Activated naive CD4-positive, alpha-beta T cell treated with anti-CD3 and anti-CD28 coated beads for 36 hours (primary cell): ENCODE results near the gene PNLIPRP1. TPM values are rescaled to one million over a fixed set of nuclear protein-coding genes. Genes with fewer than 3 reads are reported as not detected.

ENCODE experiments used
- CTCF ChIA-PET: fragments of 350-600 bp; sonication (Branson Sonifier 250); formaldehyde crosslinking; loops from one replicate; lab custom pipeline; 2021; ENCODE audit warnings: antibody characterized with exemption; lab: Charles Lee
- DNase-seq: peaks from one replicate; pipeline ENCODE4 v3.0.0-alpha.2; 2020
- H3K27ac Mint-ChIP-seq: one replicate; pipeline ENCODE4 v1.8.0; 2021; ENCODE audit warnings: mild to moderate bottlenecking, mixed read lengths
- H3K27me3 Mint-ChIP-seq: one replicate; pipeline ENCODE4 v1.8.0; 2021; ENCODE audit warnings: low read depth, mixed read lengths
- H3K36me3 Mint-ChIP-seq: one replicate; pipeline ENCODE4 v1.8.0; 2021; ENCODE audit warnings: low read depth, mixed read lengths
- H3K4me1 Mint-ChIP-seq: one replicate; pipeline ENCODE4 v1.8.0; 2021; ENCODE audit warnings: low read depth, mixed read lengths
- H3K4me3 Mint-ChIP-seq: one replicate; pipeline ENCODE4 v1.8.0; 2021; ENCODE audit warnings: mild to moderate bottlenecking, moderate library complexity, mixed read lengths
- H3K9me3 Mint-ChIP-seq: one replicate; pipeline ENCODE4 v1.8.0; 2021; ENCODE audit warnings: mixed read lengths
- intact Hi-C: fragments of 100-400 bp; cut with micrococcal nuclease; formaldehyde crosslinking; loops from one replicate; pipeline ENCODE4 v1.15.1; 2023
- total RNA-seq, 2 experiments: library from RNA; stranded (reverse); gene quantifications; one replicate each; pipeline ENCODE4 v1.2.3, GENCODE V29; 2021

Gene PNLIPRP1
- total RNA-seq, 2 experiments from 2014 or later: not detected

- no peaks in the 10 kb centered on the region for H3K4me1 Mint-ChIP-seq
- CTCF ChIA-PET: interaction anchor here (0.5 kb wide), 1 partner anchor 573 kb away, joined by 3 read pairs; no protein-coding TSS in a partner anchor
Observed at GRCh38 chr10:116607336-116607735, 16.6 kb downstream of the PNLIPRP1 start.

GRCh38 chr10:116608686-116609594 is 18.2 kb downstream of the PNLIPRP1 start:
- peaks cover 36% of the 10 kb centered on the region for H3K27me3 Mint-ChIP-seq
- CTCF ChIA-PET: no interaction called here
- H3K9me3 Mint-ChIP-seq: no peaks in the 10 kb centered on the region
- DNase-seq: no peak
- no peaks in the 10 kb centered on the region for H3K36me3 Mint-ChIP-seq
- no peak overlapping the region for H3K4me3 Mint-ChIP-seq
- no peaks in the 10 kb centered on the region for H3K4me1 Mint-ChIP-seq
- H3K27ac Mint-ChIP-seq: no peak overlapping the region
- intact Hi-C loops: no loop called here

More at GRCh38 chr10:116607336-116607735, 16.6 kb downstream of the PNLIPRP1 start:
- Mint-ChIP-seq H3K27ac (no peak overlapping the region), H3K36me3 (no peaks in the 10 kb centered on the region), H3K9me3 (no peaks in the 10 kb centered on the region), H3K4me3 (no peak overlapping the region), H3K27me3 (peaks cover 32% of the 10 kb centered on the region)
- no peak for DNase-seq
- intact Hi-C loops: no loop called here

GRCh38 chr10:116610443-116611152 is 19.8 kb downstream of the PNLIPRP1 start:
- no peak for DNase-seq
- CTCF ChIA-PET: no interaction called here
- no peaks in the 10 kb centered on the region for H3K4me1 Mint-ChIP-seq
- no peaks in the 10 kb centered on the region for H3K36me3 Mint-ChIP-seq
- intact Hi-C loops: no loop called here
- no peaks in the 10 kb centered on the region for H3K9me3 Mint-ChIP-seq
- peaks cover 35% of the 10 kb centered on the region for H3K27me3 Mint-ChIP-seq
- no peak overlapping the region for H3K4me3 Mint-ChIP-seq
- H3K27ac Mint-ChIP-seq: no peak overlapping the region

DNA sequence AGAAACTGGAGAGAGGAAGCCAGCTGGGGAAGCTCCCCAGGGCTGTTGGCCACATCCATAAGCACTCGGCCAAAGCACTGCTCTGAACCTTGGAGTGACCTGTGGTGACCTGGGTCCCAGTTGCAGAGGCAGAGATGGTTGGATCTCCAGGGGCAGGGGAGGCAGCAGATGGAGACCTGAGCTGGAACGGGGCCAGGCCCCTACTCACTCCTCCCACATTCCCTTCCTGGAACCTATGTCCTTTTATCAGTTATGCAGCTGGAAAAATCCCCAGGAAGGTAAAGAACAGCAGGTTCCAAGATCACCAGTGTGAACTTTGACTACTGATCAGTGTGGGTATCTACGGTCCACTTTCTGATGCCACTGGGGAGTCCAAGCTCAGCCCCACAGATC is 20.4 kb downstream of the PNLIPRP1 start:
- intact Hi-C loops: no loop called here
- Mint-ChIP-seq H3K9me3 (no peaks in the 10 kb centered on the region), H3K27ac (no peak overlapping the region), H3K27me3 (peaks cover 32% of the 10 kb centered on the region), H3K36me3 (no peaks in the 10 kb centered on the region), H3K4me1 (no peaks in the 10 kb centered on the region), H3K4me3 (no peak overlapping the region)
- DNase-seq: no peak
- CTCF ChIA-PET: no interaction called here

DNA sequence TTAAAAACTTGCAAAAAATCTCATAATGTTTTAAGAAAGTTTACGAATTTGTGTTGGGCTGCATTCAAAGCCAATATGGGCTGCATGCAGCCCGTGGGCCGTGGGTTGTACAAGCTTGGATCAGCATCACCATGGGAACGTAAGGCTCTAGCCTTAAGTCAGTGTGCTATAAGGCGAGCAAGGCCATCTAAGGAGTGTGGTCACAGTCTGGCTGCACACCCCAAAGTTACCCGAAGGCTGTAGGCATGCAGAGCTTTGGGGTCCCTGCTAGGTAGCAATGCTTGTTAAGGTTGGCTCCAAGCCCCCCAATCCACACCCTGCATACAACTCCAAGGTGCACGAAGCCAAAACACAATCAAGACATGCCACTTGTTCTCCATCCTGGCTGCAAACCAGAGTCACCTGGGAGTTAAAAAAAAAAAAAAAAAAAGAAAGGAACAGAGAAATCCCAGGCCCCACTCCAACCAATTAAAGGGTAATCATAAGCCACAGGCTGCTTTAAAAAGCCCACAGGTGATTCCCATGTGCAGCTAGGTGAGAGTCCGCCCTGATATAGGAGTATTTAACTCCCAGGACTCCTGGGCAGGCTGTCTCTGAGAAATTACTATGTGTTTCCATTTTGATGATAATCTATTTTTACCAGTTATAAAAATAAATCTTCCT is 21.5 kb downstream of the PNLIPRP1 start:
- Mint-ChIP-seq H3K36me3 (no peaks in the 10 kb centered on the region), H3K27ac (no peak overlapping the region), H3K4me1 (no peaks in the 10 kb centered on the region), H3K9me3 (no peaks in the 10 kb centered on the region), H3K4me3 (no peak overlapping the region), H3K27me3 (peaks cover 32% of the 10 kb centered on the region)
- CTCF ChIA-PET: no interaction called here
- DNase-seq: no peak
- intact Hi-C loops: no loop called here

DNA sequence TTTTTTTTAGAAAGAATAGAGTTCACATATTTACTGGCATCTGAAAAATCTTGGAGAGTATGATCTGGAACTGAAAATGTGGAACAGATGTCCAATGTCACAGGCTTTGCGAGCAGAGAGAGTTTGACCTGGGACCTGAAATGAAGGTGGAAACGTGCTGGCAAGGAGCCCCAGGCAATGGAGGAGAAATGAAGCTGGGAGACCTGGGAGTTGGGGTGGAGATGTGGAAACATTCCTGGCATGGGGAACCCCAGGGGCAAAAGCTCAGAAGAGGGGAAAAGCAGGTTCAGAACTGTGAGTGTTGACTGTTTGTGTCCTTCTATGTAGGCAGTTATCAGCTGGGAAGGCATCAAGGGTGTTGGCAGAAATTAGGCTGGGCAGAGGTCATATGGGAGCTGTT is 22.7 kb downstream of the PNLIPRP1 start:
- DNase-seq: no peak
- Mint-ChIP-seq H3K4me3 (no peak overlapping the region), H3K9me3 (no peaks in the 10 kb centered on the region), H3K4me1 (no peaks in the 10 kb centered on the region), H3K36me3 (no peaks in the 10 kb centered on the region), H3K27ac (no peak overlapping the region), H3K27me3 (peaks cover 29% of the 10 kb centered on the region)
- CTCF ChIA-PET: no interaction called here
- intact Hi-C loops: no loop called here

GRCh38 chr10:116614796-116615195 is 24.0 kb downstream of the PNLIPRP1 start:
- no peaks in the 10 kb centered on the region for H3K4me1 Mint-ChIP-seq
- no peaks in the 10 kb centered on the region for H3K9me3 Mint-ChIP-seq
- no peaks in the 10 kb centered on the region for H3K36me3 Mint-ChIP-seq
- intact Hi-C loops: no loop called here
- peaks cover 20% of the 10 kb centered on the region for H3K27me3 Mint-ChIP-seq
- no peak for DNase-seq
- CTCF ChIA-PET: no interaction called here
- no peak overlapping the region for H3K4me3 Mint-ChIP-seq
- no peak overlapping the region for H3K27ac Mint-ChIP-seq

GRCh38 chr10:116615199-116615776 is 24.5 kb downstream of the PNLIPRP1 start:
- H3K27ac Mint-ChIP-seq: no peak overlapping the region
- no peaks in the 10 kb centered on the region for H3K4me1 Mint-ChIP-seq
- CTCF ChIA-PET: no interaction called here
- H3K27me3 Mint-ChIP-seq: peaks cover 16% of the 10 kb centered on the region
- DNase-seq: no peak
- H3K4me3 Mint-ChIP-seq: no peak overlapping the region
- no peaks in the 10 kb centered on the region for H3K36me3 Mint-ChIP-seq
- no peaks in the 10 kb centered on the region for H3K9me3 Mint-ChIP-seq
- intact Hi-C loops: no loop called here

DNA sequence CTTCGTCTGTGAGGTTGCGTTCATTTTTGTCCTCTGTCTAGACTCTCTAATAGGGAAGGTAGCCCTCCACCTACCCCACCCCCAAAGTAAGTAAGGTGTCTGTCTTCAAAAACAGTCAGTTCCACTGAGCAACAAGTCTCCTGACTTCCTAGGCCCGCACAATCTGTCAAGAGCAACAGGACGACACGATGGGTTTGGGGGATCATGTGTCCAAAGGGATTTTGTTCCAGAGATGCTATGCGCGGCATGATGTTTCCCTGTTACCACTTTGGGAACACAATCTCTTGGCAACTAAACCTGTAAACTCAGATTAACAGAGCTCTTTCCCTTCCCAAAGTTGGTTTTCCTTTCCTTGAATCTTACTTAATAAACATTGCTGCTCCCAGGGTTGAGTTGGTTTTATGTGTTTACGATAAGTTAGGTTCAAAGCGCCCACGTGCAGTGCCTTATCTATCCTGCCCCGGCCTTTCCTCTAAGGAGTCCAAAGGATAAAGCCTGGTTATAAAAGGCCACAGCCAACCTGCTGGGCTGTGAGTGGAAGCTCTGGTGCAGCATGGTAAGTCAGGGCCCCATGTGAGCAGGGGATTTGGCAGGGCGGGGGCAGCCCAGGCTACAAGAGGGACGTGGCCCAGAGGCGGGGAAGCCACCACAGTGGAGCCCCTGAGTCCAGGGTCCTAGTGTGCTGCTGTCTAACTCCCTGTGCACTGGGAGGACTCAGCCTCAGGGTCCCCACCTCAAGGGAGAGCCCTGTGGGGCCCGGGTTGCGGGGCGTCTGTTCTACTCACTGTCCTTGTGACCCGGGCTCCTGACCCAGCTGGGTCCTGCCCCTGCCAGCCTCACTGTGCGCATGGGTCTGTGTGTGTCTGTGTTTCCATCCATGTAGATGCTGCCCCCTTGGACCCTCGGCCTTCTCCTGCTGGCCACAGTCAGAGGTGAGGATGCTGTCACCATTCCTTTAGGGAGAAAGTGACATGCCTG is 30.0 kb downstream of the PNLIPRP1 start, which contains the start of gene PNLIPRP2:
PNLIPRP2 (plus strand) TSS at position 531 of the 978 bp plus-strand sequence.
- DNase-seq: no peak
- Mint-ChIP-seq H3K36me3 (no peaks in the 10 kb centered on the region), H3K4me1 (no peaks in the 10 kb centered on the region), H3K4me3 (no peak within 1 kb of the TSS), H3K9me3 (no peaks in the 10 kb centered on the region), H3K27me3 (peaks cover 24% of the 10 kb centered on the region), H3K27ac (no peak within 1 kb of the TSS)
- CTCF ChIA-PET: interaction anchor here (1.0 kb wide), 1 partner anchor 167 kb away, joined by 3 read pairs; no protein-coding TSS in a partner anchor
- intact Hi-C loops: no loop called here

DNA sequence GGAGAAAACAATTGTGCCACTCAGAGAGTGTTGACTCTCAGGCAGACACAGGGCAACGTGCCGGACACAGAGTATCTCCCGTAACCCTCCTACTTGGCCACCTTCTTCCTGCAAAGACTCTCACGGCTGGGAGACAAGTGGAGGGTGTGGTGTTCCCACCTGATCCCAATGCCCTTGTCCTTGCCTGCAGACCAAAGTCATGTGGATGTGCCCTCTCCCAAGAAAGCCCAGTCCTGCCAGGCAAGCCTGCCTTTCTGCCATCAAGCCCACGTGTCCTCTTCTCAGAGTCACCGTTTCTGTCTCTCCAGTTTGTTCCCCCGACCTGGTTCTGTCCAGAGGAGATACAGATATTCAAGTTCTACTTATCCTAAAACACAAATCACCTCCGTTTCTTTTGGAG is 30.7 kb downstream of the PNLIPRP1 start:
- CTCF ChIA-PET: no interaction called here
- H3K4me3 Mint-ChIP-seq: no peak overlapping the region
- no peaks in the 10 kb centered on the region for H3K4me1 Mint-ChIP-seq
- intact Hi-C loops: no loop called here
- H3K9me3 Mint-ChIP-seq: no peaks in the 10 kb centered on the region
- H3K36me3 Mint-ChIP-seq: no peaks in the 10 kb centered on the region
- H3K27ac Mint-ChIP-seq: no peak overlapping the region
- peaks cover 32% of the 10 kb centered on the region for H3K27me3 Mint-ChIP-seq
- no peak for DNase-seq

- H3K9me3 Mint-ChIP-seq: no peaks in the 10 kb centered on the region
- H3K4me3 Mint-ChIP-seq: no peak overlapping the region
- CTCF ChIA-PET: no interaction called here
- intact Hi-C loops: no loop called here
- H3K36me3 Mint-ChIP-seq: no peaks in the 10 kb centered on the region
- peaks cover 30% of the 10 kb centered on the region for H3K27me3 Mint-ChIP-seq
- no peak for DNase-seq
- no peaks in the 10 kb centered on the region for H3K4me1 Mint-ChIP-seq
- H3K27ac Mint-ChIP-seq: no peak overlapping the region
Observed at GRCh38 chr10:116621934-116622655, 31.3 kb downstream of the PNLIPRP1 start.
